ENCODE measurements around the gene METTL2B.
"Not testable (repeated sequence)": the region's sequence is repeated elsewhere in the genome, so short reads cannot be mapped to it uniquely, and the experiment has no call there.

METTL2B gene

DNA sequence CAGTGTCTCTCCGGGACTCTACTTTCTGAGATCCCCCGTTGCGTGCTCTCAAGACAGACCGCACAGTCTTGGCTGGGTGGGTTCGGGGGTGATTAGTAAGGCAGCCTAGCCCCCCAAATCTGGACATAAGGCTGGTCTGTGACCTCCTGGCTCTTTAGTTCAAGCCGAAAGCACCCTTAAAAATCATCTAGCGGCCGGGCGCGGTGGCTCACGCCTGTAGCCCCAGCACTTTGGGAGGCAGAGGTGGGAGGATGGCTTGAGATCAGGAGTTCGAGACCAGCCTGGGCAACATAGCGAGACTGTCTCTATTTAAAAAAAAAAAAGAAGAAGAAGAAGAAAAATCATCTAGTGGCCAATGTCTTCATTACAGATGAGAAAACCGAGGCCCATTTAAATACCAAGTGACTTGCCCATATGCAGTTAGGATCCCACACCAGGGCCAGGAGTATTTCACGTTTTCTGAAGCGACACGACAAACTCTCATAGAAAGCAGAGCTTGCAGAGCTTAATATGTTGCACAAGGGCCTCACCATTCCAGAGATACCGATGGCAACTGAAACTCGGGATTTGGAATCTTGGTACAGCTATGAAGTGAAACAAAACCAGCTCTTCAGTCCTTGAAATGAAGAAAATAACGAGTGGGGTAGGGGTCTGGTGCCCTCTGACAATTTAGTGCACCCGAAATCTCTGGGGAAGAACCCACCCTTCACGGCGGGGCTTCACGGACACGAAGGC lies 21.6 kb upstream of the METTL2B start:
- no peak for DNase-seq (ENCODE audit: low read depth in 2 of 2)

DNA sequence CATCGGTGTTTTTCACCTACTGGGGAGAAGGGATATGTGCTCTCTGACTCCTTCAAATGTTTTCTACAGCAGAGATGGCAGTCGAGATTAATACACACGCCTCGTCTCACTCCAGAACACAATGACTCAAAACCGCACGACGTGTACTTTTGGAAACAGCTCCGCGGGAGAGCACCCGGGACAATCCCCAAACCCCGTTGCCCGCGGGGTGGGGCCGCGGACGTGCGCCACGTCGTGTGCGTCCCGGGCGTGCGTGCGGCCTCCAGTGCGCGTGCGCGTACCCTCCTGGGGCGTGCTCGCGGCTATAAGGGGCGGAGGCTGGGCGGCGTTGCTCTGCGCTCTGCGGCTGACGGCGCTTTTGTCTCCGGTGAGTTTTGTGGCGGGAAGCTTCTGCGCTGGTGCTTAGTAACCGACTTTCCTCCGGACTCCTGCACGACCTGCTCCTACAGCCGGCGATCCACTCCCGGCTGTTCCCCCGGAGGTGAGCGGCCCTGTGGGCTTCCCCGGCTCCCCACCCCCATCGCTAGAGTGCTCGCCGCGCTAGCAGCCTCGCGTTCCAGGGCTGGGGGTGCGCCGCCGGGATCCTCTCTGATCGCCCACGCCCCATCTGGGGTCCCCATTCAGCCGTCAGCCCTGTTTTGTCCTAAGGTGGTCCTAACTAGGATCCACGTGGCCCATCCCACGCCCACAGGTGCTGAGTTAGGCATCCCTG lies 20.8 kb upstream of the METTL2B start, which contains the start of gene HILPDA:
Gene HILPDA, plus strand, starts transcription at position 336 of the 712 bp plus-strand sequence. CDS start 1,391 bp downstream, outside the sequence.
- peak; percentile 93 for DNase-seq (ENCODE audit: low read depth in 2 of 2)

- no peak for DNase-seq (ENCODE audit: low read depth in 2 of 2)
Observed at GRCh38 chr7:128456255-128456725, 20.3 kb upstream of the METTL2B start.

- DNase-seq (ENCODE audit: low read depth in 2 of 2): not testable (repeated sequence)
Observed at GRCh38 chr7:128457385-128457784, 19.2 kb upstream of the METTL2B start.

DNA sequence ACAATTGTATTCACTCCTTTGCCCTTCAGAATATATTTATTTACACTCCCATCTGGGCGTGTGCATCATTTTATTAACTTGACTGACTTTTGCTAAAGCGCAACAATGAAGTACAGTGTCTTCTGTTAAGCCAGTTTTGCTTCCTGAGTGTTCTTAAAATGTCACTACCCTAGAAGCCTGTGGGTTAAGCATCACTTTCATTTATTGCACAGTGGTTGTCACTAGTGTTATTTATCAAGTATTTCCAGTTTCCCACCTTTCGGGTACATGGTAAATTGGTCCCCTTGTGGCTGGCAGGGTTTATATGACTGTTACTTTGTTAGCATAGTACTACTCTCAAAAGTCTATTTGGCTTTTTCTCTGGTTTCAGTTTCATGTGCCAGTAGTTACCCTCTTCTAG lies 17.6 kb upstream of the METTL2B start:
- peak in 1 of 2 donors; percentile 17 for DNase-seq (ENCODE audit: low read depth in 2 of 2)

DNA sequence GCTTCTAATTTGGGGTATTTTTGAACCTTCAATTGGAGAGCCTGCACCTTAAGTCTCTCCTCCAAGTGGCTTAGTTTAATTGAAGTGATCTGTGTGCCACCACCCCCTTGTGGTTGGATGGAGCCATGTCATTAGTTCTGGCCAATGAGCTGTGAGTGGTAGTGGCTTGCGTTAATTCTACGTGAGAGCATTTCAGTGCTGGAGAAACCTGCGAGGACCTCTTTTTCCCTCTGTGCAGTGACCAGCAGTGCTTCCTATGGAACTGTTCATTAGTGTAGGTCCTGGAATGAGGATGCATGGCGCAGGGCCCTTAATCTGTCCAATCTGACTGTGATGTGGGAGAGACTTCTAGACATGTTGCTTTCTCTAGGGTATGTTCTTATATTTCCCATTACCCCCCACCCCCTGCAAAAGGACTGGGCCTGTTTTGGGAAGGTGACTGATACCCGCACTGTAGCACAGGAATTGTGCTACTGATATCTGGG lies 17.1 kb upstream of the METTL2B start:
- DNase-seq (ENCODE audit: low read depth in 2 of 2): peak; percentile 27 to 34

DNA sequence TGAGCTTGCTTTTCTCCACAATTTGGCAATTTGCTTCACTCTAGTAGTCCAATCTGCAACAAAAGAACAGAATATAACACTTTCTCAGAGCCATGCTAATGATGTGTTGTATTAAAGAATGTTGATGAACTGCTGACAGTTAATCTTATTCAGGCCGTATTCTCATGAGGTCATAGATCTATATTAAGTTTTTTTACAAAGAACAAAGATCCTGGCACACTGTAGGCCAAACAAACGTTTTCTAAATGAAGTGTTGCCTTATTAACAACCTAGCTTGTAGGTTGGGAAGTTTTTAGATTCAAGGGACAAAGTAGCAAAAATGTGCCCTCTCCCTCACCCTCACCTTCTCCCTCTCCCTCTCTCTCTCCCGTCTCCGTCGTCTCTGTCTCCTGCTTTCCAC lies 14.1 kb upstream of the METTL2B start:
- DNase-seq (ENCODE audit: low read depth in 2 of 2): no peak

DNA sequence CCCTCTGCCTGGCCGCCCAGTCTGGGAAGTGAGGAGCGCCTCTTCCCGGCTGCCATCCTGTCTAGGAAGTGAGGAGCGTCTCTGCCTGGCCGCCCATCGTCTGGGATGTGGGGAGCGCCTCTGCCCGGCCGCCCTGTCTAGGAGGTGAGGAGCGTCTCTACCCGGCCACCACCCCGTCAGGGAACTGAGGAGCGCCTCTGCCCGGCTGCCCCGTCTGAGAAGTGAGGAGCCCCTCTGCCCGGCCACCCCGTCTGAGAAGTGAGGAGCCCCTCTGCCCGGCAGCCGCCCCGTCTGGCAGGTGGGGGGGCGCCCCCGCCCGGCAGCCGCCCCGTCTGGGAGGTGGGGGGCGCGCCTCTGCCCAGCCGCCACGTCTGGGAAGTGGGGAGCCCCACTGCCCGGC lies 13.2 kb upstream of the METTL2B start:
- DNase-seq (ENCODE audit: low read depth in 2 of 2): not testable (repeated sequence)

DNA sequence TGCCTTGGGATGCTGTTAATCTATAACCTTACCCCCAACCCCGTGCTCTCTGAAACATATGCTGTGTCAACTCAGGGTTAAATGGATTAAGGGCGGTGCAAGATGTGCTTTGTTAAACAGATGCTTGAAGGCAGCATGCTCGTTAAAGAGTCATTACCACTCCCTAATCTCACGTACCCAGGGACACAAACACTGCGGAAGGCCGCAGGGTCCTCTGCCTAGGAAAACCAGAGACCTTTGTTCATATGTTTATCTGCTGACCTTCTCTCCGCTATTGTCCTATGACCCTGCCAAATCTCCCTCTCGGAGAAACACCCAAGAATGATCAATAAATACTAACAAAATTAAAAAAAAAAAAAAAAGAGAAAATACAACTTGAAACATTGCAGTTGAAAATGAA lies 12.6 kb upstream of the METTL2B start:
- DNase-seq (ENCODE audit: low read depth in 2 of 2): not testable (repeated sequence)

GRCh38 chr7:128466871-128467270 lies 9.7 kb upstream of the METTL2B start:
- DNase-seq (ENCODE audit: low read depth in 2 of 2): not testable (repeated sequence)

GRCh38 chr7:128477336-128477690 lies 765 bp downstream of the METTL2B start:
- DNase-seq (ENCODE audit: low read depth in 2 of 2): not testable (repeated sequence)

DNA sequence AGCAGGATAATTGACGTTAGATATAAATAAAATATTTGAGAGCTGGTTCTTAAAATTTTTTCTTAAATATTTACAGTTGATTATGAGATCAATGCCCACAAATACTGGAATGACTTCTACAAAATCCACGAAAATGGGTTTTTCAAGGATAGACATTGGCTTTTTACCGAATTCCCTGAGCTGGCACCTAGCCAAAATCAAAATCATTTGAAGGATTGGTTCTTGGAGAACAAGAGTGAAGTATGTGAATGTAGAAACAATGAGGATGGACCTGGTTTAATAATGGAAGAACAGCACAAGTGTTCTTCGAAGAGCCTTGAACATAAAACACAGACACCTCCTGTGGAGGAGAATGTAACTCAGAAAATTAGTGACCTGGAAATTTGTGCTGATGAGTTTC lies 2.5 kb downstream of the METTL2B start:
- not testable (repeated sequence) for DNase-seq (ENCODE audit: low read depth in 2 of 2)

GRCh38 chr7:128488134-128488533 lies 11.6 kb downstream of the METTL2B start:
- not testable (repeated sequence) for DNase-seq (ENCODE audit: low read depth in 2 of 2)

DNA sequence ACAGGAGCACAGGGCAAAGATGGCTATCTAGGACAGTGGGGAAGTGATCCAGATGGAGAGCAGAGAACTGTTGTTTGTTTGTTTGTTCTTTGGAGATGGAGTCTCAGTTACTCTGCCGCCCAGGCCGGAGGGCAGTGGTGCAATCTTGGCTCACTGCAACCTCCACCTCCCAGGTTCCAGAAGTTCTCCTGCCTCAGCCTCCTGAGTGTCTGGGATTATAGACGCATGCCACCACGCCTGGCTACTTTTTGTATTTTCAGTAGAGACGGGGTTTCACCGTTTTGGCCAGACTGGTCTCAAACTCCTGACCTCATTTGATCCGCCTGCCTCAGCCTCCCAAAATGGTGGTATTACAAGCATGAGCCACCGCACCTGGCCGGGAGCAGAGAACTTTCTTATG lies 20.9 kb downstream of the METTL2B start:
- DNase-seq (ENCODE audit: low read depth in 2 of 2): no peak

GRCh38 chr7:128505416-128505815 lies 28.9 kb downstream of the METTL2B start:
- DNase-seq (ENCODE audit: low read depth in 2 of 2): not testable (repeated sequence)

DNA sequence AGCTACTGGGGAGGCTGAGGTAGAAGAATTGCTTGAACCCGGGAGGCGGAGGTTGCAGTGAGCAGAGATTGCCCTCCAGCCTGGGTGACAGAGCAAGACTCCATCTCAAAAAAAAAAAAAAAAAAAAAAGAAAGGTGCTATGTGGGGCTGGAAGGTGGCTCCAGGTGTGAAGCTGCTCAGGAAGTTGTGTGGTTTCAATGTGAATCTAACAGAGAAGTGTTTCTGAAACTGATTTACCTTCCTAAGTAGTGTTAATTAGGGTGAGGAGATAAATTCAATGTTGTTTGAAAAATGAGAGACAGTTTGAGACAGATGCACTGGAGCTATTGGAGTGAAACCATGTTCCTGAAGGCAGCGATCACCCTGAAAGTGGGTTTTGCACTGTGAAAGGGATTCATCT lies 30.3 kb downstream of the METTL2B start:
- DNase-seq (ENCODE audit: low read depth in 2 of 2): not testable (repeated sequence)

GRCh38 chr7:128507321-128507993 lies 30.9 kb downstream of the METTL2B start:
- not testable (repeated sequence) for DNase-seq (ENCODE audit: low read depth in 2 of 2)

DNA sequence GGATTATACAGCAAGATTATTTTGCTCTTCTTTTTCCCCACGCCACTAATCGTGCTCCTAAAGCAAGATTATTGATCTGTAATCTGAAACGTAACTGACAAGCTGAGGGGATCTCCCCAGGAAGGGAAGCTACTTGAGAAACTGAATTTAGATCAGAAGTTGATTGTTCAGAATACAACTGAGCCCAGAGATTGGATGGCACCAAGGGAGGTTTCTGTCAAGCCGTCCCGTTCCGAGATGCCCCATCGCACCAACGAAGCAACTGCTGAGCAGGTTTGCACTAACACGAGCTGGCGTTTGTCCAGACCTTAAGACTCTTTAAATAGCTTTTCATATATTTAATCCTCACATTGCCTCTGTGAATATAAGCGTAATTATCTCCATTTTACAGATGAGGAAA lies 35.1 kb downstream of the METTL2B start:
- DNase-seq (ENCODE audit: low read depth in 2 of 2): not testable (repeated sequence)

GRCh38 chr7:128515232-128515631 lies 38.7 kb downstream of the METTL2B start:
- not testable (repeated sequence) for DNase-seq (ENCODE audit: low read depth in 2 of 2)

GRCh38 chr7:128517023-128517422 lies 40.5 kb downstream of the METTL2B start:
- not testable (repeated sequence) for DNase-seq (ENCODE audit: low read depth in 2 of 2)

- peak; percentile 51 to 64 for DNase-seq (ENCODE audit: low read depth in 2 of 2)
Observed at GRCh38 chr7:128523226-128523931, 46.8 kb downstream of the METTL2B start.
